H9 (cell line): ENCODE results near the gene TCEA2. TPM values are rescaled to one million over a fixed set of nuclear protein-coding genes. Genes with fewer than 3 reads are reported as not detected.

Experiments
- DNase-seq: peaks from one replicate; pipeline ENCODE4 v3.0.0-alpha.2; 2017
- H2AFZ ChIP-seq: one replicate; pipeline ENCODE4 v1.6.1; 2013; ENCODE audit warnings: mild to moderate bottlenecking, low read length, control low read depth, moderate library complexity
- H2AK5ac ChIP-seq: 2 replicates; pipeline ENCODE4 v1.6.1; 2013; ENCODE audit warnings: low read length, control low read depth, mixed read lengths; ENCODE audit not compliant: insufficient read length
- H2BK120ac ChIP-seq: one replicate; pipeline ENCODE4 v1.6.1; 2013; ENCODE audit warnings: low read depth, mild to moderate bottlenecking, low read length, control low read depth, inconsistent platforms; ENCODE audit not compliant: poor library complexity, severe bottlenecking
- H2BK12ac ChIP-seq: 2 replicates; pipeline ENCODE4 v1.6.1; 2013; ENCODE audit warnings: low read length, control low read depth, mixed read lengths, low read depth; ENCODE audit not compliant: insufficient read length
- H2BK15ac ChIP-seq: 2 replicates; pipeline ENCODE4 v1.6.1; 2013; ENCODE audit warnings: low read depth, low read length, control low read depth
- H2BK20ac ChIP-seq: one replicate; pipeline ENCODE4 v1.6.1; 2013; ENCODE audit warnings: low read depth, mild to moderate bottlenecking, low read length, control low read depth, inconsistent platforms; ENCODE audit not compliant: poor library complexity, severe bottlenecking
- H2BK5ac ChIP-seq: 2 replicates; pipeline ENCODE4 v1.6.1; 2013; ENCODE audit warnings: low read length, control low read depth, mixed read lengths; ENCODE audit not compliant: insufficient read length
- H3K14ac ChIP-seq: 2 replicates; pipeline ENCODE4 v1.6.1; 2013; ENCODE audit warnings: low read length, control low read depth; ENCODE audit not compliant: insufficient read depth
- H3K18ac ChIP-seq: 2 replicates; pipeline ENCODE4 v1.6.1; 2013; ENCODE audit warnings: low read depth, mild to moderate bottlenecking, mixed read lengths, low read length, control low read depth; ENCODE audit not compliant: insufficient read length
- H3K23ac ChIP-seq: 2 replicates; pipeline ENCODE4 v1.6.1; 2013; ENCODE audit warnings: low read length, control low read depth, mixed read lengths, low read depth; ENCODE audit not compliant: insufficient read length
- H3K23me2 ChIP-seq: 2 replicates; pipeline ENCODE4 v1.6.1; 2013; ENCODE audit warnings: low read depth, mild to moderate bottlenecking, mixed read lengths, low read length, control low read depth; ENCODE audit not compliant: insufficient read length, poor library complexity, severe bottlenecking
- H3K27ac ChIP-seq: 2 replicates; pipeline ENCODE4 v1.5.1; 2013; ENCODE audit warnings: low read length, control low read depth, mixed read lengths, low read depth; ENCODE audit not compliant: insufficient read length
- H3K27me3 ChIP-seq: 2 replicates; pipeline ENCODE4 v1.6.1; 2013; ENCODE audit warnings: low read length, control low read depth, inconsistent platforms; ENCODE audit not compliant: insufficient read depth
- H3K4ac ChIP-seq: 2 replicates; pipeline ENCODE4 v1.6.1; 2013; ENCODE audit warnings: low read depth, mild to moderate bottlenecking, control low read depth, inconsistent platforms, low read length, moderate library complexity
- H3K4me1 ChIP-seq: 2 replicates; pipeline ENCODE4 v1.6.1; 2013; ENCODE audit warnings: low read length, control low read depth, inconsistent platforms; ENCODE audit not compliant: insufficient read depth
- H3K4me2 ChIP-seq: 2 replicates; pipeline ENCODE4 v1.6.1; 2013; ENCODE audit warnings: low read length, control low read depth, mixed read lengths; ENCODE audit not compliant: insufficient read length, insufficient read depth
- H3K56ac ChIP-seq: 2 replicates; pipeline ENCODE4 v1.6.1; 2013; ENCODE audit warnings: low read depth, mild to moderate bottlenecking, mixed read lengths, low read length, control low read depth; ENCODE audit not compliant: insufficient read length
- H3K79me1 ChIP-seq: 2 replicates; pipeline ENCODE4 v1.6.1; 2013; ENCODE audit warnings: low read depth, mild to moderate bottlenecking, moderate library complexity, low read length, control low read depth, inconsistent platforms; ENCODE audit not compliant: insufficient read depth, poor library complexity, severe bottlenecking
- H3K79me2 ChIP-seq: 2 replicates; pipeline ENCODE4 v1.6.1; 2013; ENCODE audit warnings: low read length, control low read depth, inconsistent platforms; ENCODE audit not compliant: insufficient read depth
- H3K9ac ChIP-seq: 2 replicates; pipeline ENCODE4 v1.6.1; 2013; ENCODE audit warnings: low read length, control low read depth, mixed read lengths; ENCODE audit not compliant: insufficient read length; ENCODE audit errors: extremely low read depth
- H3K9me3 ChIP-seq: one replicate; pipeline ENCODE4 v1.6.1; 2013; ENCODE audit warnings: low read depth, low read length, inconsistent platforms; ENCODE audit not compliant: control insufficient read depth
- H3T11ph ChIP-seq: one replicate; pipeline ENCODE4 v1.6.1; 2013; ENCODE audit warnings: mild to moderate bottlenecking, low read length, control low read depth, inconsistent platforms
- H4K20me1 ChIP-seq: one replicate; pipeline ENCODE4 v1.6.1; 2013; ENCODE audit not compliant: control insufficient read depth, insufficient read length, insufficient read depth
- H4K5ac ChIP-seq: 2 replicates; pipeline ENCODE4 v1.6.1; 2013; ENCODE audit warnings: low read depth, mild to moderate bottlenecking, mixed read lengths, low read length, control low read depth; ENCODE audit not compliant: insufficient read length
- H4K8ac ChIP-seq: replicated peaks from 2 replicates; pipeline ENCODE4 v1.6.1; 2013; ENCODE audit warnings: low read length, control low read depth, mixed read lengths, low read depth; ENCODE audit not compliant: insufficient read length
- H4K91ac ChIP-seq: 2 replicates; pipeline ENCODE4 v1.6.1; 2013; ENCODE audit warnings: low read depth, mild to moderate bottlenecking, moderate library complexity, mixed read lengths, low read length, control low read depth; ENCODE audit not compliant: insufficient read length
- H3K27ac Mint-ChIP-seq, 3 experiments: 2 replicates in 2 of 3; 3 replicates in 1 of 3; pipeline ENCODE4 v1.8.0; 2020 to 2021; ENCODE audit warnings: mixed read lengths in 3 of 3, mild to moderate bottlenecking in 1 of 3, moderate library complexity in 1 of 3
- H3K27me3 Mint-ChIP-seq: 2 replicates; pipeline ENCODE4 v1.8.0; 2021; ENCODE audit warnings: low read depth, mild to moderate bottlenecking, moderate library complexity, mixed read lengths
- H3K36me3 Mint-ChIP-seq, 3 experiments: 2 replicates in 2 of 3; 3 replicates in 1 of 3; pipeline ENCODE4 v1.8.0; 2020 to 2021; ENCODE audit warnings: low read depth in 3 of 3, mixed read lengths in 3 of 3; ENCODE audit not compliant: insufficient read depth in 1 of 3
- H3K4me1 Mint-ChIP-seq, 2 experiments: 2 replicates each; pipeline ENCODE4 v1.8.0; 2020; ENCODE audit warnings: mixed read lengths in 2 of 2
- H3K4me3 Mint-ChIP-seq, 2 experiments: 2 replicates in 1 of 2; 3 replicates in 1 of 2; pipeline ENCODE4 v1.8.0; 2020 to 2021; ENCODE audit warnings: mild to moderate bottlenecking in 2 of 2, mixed read lengths in 2 of 2, moderate library complexity in 1 of 2
- H3K9me3 Mint-ChIP-seq, 2 experiments: 2 replicates in 1 of 2; 3 replicates in 1 of 2; pipeline ENCODE4 v1.8.0; 2020; ENCODE audit warnings: mild to moderate bottlenecking in 2 of 2, mixed read lengths in 2 of 2, moderate library complexity in 1 of 2
- WGBS: extraction: QIAGEN DNeasy Blood & Tissue Kit; methylation state at CpG from one replicate; pipeline ENCODE4 v1.1.7; 2013; ENCODE audit warnings: missing lambda C conversion rate, low lambda C conversion rate, mixed read lengths; ENCODE audit not compliant: insufficient read length; ENCODE audit errors: extremely low coverage; 5-methylcytosine and 5-hydroxymethylcytosine counted together
- total RNA-seq: library from RNA; stranded (reverse); gene quantifications from 2 replicates; pipeline ENCODE4 v1.2.1, GENCODE V29; 2021
- TF ChIP-seq, protein P1 (sequence below): fragments of 200-600 bp; sonication (generic); conservative IDR thresholded peaks from 3 replicates; pipeline ENCODE4 v1.8.0; 2021; ENCODE audit warnings: antibody characterized with exemption, mild to moderate bottlenecking

The TCEA2 gene
- total RNA-seq, 1 experiment from 2014 or later = 51.7 TPM

DNA sequence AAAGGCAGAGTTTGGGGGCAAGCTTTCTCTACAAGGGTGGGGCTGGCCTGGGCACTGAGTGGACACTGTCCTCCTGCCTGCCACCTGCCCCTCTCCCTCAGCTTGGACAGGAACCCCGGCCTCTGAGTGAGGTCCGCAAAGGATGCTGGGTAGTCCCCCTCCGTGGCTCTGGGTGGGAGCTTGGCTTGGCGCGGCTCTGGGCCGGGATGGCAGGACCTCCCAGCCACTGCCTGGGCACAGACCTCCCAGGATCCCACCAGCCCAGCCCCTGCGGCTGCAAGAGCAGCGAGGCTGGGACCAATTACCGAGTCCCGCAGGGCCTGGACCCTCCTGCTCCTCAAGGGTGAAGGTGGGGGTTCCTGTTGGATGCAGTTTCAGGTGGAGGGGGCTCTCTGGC, 10.7 kb upstream of the TCEA2 start:
- no peaks in the 10 kb centered on the region for H3K79me2 ChIP-seq
- no peaks in the 10 kb centered on the region for H3K23me2 ChIP-seq
- H3K9ac ChIP-seq = no peak overlapping the region
- H2BK20ac ChIP-seq = no peak overlapping the region
- Mint-ChIP-seq H3K9me3 (no peaks in the 10 kb centered on the region; a peak in 1 of 5 replicates), H3K27ac (no peak overlapping the region), H3K27me3 (peaks cover 45% of the 10 kb centered on the region), H3K4me3 (no peak overlapping the region), H3K36me3 (no peaks in the 10 kb centered on the region; a peak in 1 of 7 replicates), H3K4me1 (peaks cover 16 to 21% of the 10 kb centered on the region in 2 experiments)
- H3K4me1 ChIP-seq = no peaks in the 10 kb centered on the region
- no peaks in the 10 kb centered on the region for H4K20me1 ChIP-seq
- H3K9me3 ChIP-seq = no peaks in the 10 kb centered on the region
- no peak overlapping the region for H3K18ac ChIP-seq
- H3K14ac ChIP-seq = no peak overlapping the region
- H3T11ph ChIP-seq = no peak overlapping the region
- TF ChIP-seq, protein P1, sequence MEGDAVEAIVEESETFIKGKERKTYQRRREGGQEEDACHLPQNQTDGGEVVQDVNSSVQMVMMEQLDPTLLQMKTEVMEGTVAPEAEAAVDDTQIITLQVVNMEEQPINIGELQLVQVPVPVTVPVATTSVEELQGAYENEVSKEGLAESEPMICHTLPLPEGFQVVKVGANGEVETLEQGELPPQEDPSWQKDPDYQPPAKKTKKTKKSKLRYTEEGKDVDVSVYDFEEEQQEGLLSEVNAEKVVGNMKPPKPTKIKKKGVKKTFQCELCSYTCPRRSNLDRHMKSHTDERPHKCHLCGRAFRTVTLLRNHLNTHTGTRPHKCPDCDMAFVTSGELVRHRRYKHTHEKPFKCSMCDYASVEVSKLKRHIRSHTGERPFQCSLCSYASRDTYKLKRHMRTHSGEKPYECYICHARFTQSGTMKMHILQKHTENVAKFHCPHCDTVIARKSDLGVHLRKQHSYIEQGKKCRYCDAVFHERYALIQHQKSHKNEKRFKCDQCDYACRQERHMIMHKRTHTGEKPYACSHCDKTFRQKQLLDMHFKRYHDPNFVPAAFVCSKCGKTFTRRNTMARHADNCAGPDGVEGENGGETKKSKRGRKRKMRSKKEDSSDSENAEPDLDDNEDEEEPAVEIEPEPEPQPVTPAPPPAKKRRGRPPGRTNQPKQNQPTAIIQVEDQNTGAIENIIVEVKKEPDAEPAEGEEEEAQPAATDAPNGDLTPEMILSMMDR = no peak
- H3K4me2 ChIP-seq = no peak overlapping the region
- H2BK120ac ChIP-seq = no peak overlapping the region
- H2AK5ac ChIP-seq = no peak overlapping the region
- H3K56ac ChIP-seq = no peak overlapping the region
- no peak for DNase-seq
- H2AFZ ChIP-seq = no peak overlapping the region
- H4K91ac ChIP-seq = no peak overlapping the region
- H3K27ac ChIP-seq = no peak overlapping the region
- no peak overlapping the region for H2BK15ac ChIP-seq
- no CpG with 5 or more reads among the region's 10 CpGs for WGBS
- H2BK12ac ChIP-seq = no peak overlapping the region
- no peak overlapping the region for H4K8ac ChIP-seq
- H3K4ac ChIP-seq = no peak overlapping the region
- H3K79me1 ChIP-seq = no peaks in the 10 kb centered on the region
- no peak overlapping the region for H3K23ac ChIP-seq
- no peak overlapping the region for H2BK5ac ChIP-seq
- peaks cover 12% of the 10 kb centered on the region; the same call in 1 of the 2 replicates for H3K27me3 ChIP-seq
- H4K5ac ChIP-seq = no peak overlapping the region
